PFSK-1 (cell line): ENCODE measurements around the gene HIP1.

Source experiments
- POLR2AphosphoS5 ChIP-seq: IDR thresholded peaks from 2 replicates; pipeline ENCODE4 v1.6.1; 2012; ENCODE audit warnings: low read depth, mild to moderate bottlenecking, control low read depth, low read length, moderate library complexity
- SIN3A ChIP-seq: IDR thresholded peaks from 2 replicates; pipeline ENCODE4 v1.6.1; 2012; ENCODE audit warnings: mild to moderate bottlenecking, low read length, moderate library complexity, borderline replicate concordance; ENCODE audit not compliant: insufficient read depth

GRCh38 chr7:75715864-75716263 is 22.9 kb downstream of the HIP1 start:
- TF ChIP-seq POLR2AphosphoS5 (no peak), SIN3A (no peak)
